Amygdala (tissue), 56 donors: ENCODE data around the gene CEACAM16.
A peak's percentile ranks its signal among the peaks of the same experiment; 100 is the strongest.
"Not testable (repeated sequence)": the region's sequence is repeated elsewhere in the genome, so short reads cannot be mapped to it uniquely, and the experiment has no call there.

Experiments used
- DNase-seq, 56 donors: peaks; one replicate each; lab custom pipeline; 2025; lab: John Stamatoyannopoulos, UW

CEACAM16 gene

DNA sequence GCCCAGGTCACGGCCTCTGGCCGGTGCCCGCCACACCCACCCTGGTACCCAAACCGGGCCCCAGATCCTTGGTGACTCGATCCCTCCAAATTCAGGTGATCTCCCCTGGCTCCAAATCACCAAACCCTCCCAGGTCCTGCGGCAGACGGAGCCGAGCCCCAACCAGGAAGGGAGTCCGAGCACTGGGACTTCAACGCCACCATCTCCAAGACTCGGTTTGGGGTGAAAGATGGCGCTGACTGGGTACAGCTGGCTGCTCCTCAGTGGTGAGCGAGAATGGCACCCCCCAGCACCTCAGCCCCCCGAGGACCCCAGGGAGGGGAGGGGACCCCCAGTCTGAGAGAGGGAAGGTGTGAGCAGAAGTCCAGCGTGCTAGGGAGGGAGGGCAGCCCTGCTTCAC is 2.3 kb downstream of the CEACAM16 start:
- DNase-seq: no peak

DNA sequence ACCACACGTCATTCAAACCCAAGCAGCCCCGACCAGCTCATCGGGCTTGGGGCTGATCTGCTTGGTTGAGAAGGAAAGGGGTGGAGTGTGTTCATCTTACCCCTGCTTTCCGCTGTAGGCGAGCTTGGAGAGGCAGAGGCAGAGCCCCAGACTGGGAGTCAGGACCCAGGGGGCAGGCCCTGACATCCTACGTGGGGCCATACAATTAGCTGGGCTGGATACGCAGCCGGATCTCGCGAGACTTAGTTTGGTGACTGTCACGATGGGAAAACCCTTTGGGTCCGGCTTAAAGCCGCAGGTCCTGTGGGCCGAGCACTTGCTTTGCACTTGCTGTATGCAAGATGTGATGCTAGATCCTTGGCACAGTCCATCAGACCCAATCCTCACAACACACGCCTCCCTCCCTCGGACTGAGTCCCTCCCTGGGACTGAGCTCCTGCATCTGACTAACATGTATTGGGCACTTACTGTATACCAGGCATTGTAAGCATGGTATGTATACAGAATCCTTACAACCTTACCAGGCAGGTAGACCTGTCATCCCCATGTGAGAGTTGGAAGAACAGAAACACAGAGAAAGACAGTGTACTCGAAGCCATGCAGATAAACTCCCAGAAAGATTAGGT is 3.7 kb downstream of the CEACAM16 start:
- no peak for DNase-seq

GRCh38 chr19:44703336-44704078 is 4.6 kb downstream of the CEACAM16 start:
- DNase-seq: no peak

DNA sequence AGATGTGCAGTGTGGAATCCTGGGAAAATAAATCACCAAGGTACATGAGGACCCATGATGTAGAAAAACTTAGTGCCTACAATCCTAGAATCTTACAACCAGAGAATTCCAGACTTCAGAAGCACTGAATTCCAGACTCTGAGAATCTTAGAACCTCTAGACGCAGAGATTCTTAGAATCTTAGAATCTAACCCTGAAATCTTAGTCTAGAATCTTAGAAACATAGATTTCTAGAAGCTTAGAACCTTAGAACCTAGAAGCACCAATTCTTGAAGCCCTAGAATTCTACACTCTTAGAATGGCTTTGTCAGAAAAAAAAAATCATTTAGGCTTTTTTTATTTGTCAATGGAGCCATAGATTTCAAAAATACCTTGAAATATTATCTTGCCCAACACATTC is 6.0 kb downstream of the CEACAM16 start:
- no peak for DNase-seq

DNA sequence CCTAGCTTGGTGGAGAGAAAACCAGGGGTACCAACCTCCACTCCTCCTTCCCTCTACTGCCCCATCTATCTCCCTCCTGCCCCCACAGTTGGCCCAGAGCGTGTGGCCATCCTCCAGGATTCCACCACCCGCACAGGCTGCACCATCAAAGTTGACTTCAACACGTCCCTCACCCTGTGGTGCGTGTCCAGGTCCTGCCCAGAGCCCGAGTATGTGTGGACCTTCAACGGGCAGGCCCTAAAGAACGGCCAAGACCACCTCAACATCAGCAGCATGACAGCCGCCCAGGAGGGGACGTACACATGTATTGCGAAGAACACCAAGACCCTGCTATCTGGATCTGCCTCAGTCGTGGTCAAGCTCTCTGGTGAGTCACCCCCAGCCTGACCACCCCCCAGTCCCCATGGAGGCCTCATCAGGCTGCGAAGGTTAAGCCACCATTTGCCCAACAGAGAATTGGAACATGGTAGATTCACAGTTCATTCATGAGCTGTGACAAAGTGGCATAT is 6.6 kb downstream of the CEACAM16 start:
- no peak for DNase-seq

DNA sequence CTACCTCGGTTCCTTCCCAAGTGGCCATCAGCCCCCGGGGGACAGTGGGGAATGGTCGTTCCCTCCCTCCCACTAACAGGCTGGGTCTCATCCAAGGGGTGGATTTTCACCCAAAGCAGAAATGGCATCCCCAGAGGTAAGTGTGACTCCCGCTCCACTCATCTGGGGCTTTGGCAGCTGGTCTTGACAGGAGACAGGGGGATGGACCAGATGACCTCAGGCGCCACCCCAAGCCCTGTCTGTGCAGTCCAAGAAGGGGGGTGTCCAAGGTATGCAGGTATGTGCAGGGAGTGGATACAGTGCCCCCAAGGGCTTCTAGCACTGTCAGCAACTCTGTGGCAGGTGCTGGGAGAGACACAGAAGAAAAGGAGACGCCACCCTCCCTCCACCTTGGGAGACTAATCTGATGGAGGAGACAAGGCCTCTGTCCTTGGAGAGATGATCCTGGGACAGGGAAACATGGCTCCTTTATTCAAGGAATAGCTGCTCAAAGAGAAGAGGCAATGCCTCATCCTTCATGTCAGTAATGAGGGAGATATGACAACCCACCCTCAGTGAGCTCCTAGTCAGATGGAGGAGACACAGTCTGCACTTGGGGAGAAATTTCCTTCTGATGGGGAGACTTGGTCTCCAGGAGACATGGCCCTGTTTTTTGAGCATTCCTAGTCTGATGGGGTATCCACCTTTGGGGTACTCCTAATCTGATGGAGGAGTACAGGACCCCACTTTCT is 7.7 kb downstream of the CEACAM16 start:
- DNase-seq: no peak

GRCh38 chr19:44707794-44708193 is 8.8 kb downstream of the CEACAM16 start:
- no peak for DNase-seq

DNA sequence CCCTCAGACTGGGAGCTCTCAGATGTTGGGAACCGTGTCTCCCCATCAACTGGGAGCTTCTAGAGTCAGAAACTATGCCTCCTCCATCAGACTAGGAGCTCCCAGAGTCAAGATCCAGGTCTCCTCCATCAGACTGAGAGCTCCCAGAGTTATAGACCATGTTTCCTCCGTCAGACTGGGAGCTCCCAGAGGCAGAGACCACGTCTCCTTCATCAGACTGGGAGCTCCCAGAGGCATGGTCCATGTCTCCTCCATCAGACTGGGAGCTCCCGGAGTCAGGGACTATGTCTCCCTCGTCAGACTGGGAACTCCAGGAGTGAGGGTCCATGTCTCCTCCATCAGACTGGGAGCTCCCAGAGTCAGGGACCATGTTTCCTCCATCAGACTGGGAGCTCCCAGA is 10.0 kb downstream of the CEACAM16 start:
- DNase-seq: no peak

GRCh38 chr19:44709434-44710266 is 10.7 kb downstream of the CEACAM16 start:
- DNase-seq: not testable (repeated sequence)

- no peak for DNase-seq
These were observed 11.5 kb downstream of the CEACAM16 start for GRCh38 chr19:44710483-44710882.

DNA sequence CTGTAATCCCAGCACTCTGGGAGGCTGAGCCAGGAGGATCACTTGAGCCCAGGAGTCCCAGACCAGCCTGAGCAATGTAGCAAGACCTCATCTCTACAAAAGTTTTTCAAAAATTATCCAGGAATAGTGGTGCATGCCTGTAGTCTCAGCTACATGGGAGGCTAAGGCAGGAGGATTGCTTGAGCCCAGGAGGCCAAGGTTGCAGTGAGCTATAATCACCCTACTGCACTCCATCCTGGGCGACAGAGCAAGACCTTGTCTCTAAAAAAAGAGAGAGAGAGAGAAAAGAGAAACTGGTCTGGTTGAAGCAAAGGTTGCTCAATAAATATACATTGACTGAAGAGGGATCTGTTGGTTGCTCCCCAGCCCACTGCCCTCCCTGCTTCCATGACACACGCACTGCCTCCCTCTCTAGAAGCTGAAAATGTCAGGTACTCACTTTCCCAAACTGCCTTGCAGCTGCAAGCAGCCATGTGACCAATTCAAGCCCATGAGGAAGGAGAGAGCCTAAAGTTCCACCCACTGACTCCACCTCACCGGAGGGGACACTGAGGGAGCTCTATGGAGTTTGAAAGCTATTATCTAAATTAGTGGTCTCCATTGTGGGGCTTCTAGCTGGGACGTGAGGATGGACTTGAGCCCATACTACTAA is 14.0 kb downstream of the CEACAM16 start:
- no peak for DNase-seq

DNA sequence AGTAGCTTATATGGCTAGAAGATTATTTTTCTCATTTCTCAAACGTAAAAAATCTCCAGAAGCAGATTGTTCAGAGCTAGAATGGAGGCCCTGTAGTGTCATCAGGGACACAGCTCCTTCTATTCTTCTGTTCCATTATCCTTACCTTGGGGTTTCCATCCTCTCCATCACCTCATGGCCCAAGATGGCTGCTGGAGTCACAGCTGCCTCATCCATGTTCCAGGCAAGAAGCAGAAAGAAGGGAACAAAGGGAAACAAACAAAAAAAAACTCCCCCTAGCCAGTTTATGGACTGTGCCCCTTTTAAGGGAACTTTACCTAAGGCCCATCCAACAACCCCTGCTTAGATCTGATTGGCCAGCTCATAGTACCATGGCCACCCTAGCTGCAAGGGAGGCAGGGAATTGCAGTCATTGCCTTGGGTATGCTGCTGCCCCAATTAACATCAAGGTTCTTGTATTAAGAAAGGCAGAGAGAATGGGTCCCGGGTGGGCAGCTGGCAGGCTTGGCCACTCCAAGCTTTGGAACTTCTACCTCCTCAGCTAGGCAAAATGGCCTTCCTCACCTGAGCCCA is 15.7 kb downstream of the CEACAM16 start:
- no peak for DNase-seq

- DNase-seq: no peak
These were observed 18.7 kb downstream of the CEACAM16 start for GRCh38 chr19:44717603-44718002.

GRCh38 chr19:44718441-44719261 is 19.7 kb downstream of the CEACAM16 start:
- peak in 27 of 56 donors; percentile 0 to 56 (median 14) for DNase-seq

GRCh38 chr19:44719262-44719701 is 20.3 kb downstream of the CEACAM16 start:
- no peak for DNase-seq

GRCh38 chr19:44720396-44720795 is 21.4 kb downstream of the CEACAM16 start:
- DNase-seq: not testable (repeated sequence)

GRCh38 chr19:44720945-44721344 is 22.0 kb downstream of the CEACAM16 start:
- no peak for DNase-seq

- DNase-seq: not testable (repeated sequence)
These were observed 22.4 kb downstream of the CEACAM16 start for GRCh38 chr19:44721369-44721768.
